Rectal smooth muscle tissue (tissue), 1 donor: ENCODE measurements around the gene DUS1L.

ENCODE experiments used
- H3K27ac ChIP-seq: one replicate; pipeline ENCODE4 v1.7.0; 2013; ENCODE audit warnings: low read depth, low read length, inconsistent platforms
- H3K27me3 ChIP-seq: one replicate; pipeline ENCODE4 v1.7.0; 2013; ENCODE audit warnings: low read length; ENCODE audit not compliant: control insufficient read depth, insufficient read depth
- H3K36me3 ChIP-seq: one replicate; pipeline ENCODE4 v1.7.0; 2013; ENCODE audit warnings: low read length; ENCODE audit not compliant: control insufficient read depth, insufficient read depth
- H3K4me1 ChIP-seq: one replicate; pipeline ENCODE4 v1.7.0; 2013; ENCODE audit warnings: low read length; ENCODE audit not compliant: control insufficient read depth, insufficient read depth
- H3K4me3 ChIP-seq: one replicate; pipeline ENCODE4 v1.7.0; 2013; ENCODE audit warnings: low read length
- H3K9ac ChIP-seq: one replicate; pipeline ENCODE4 v1.7.0; 2013; ENCODE audit warnings: low read length

DUS1L gene

GRCh38 chr17:82031885-82032627, 33.5 kb downstream of the DUS1L start:
- Histone ChIP-seq H3K4me3 (no peak overlapping the region), H3K27ac (no peak overlapping the region), H3K4me1 (peaks cover 10% of the 10 kb centered on the region), H3K36me3 (no peaks in the 10 kb centered on the region), H3K27me3 (peaks cover 6% of the 10 kb centered on the region), H3K9ac (no peak overlapping the region)

DNA sequence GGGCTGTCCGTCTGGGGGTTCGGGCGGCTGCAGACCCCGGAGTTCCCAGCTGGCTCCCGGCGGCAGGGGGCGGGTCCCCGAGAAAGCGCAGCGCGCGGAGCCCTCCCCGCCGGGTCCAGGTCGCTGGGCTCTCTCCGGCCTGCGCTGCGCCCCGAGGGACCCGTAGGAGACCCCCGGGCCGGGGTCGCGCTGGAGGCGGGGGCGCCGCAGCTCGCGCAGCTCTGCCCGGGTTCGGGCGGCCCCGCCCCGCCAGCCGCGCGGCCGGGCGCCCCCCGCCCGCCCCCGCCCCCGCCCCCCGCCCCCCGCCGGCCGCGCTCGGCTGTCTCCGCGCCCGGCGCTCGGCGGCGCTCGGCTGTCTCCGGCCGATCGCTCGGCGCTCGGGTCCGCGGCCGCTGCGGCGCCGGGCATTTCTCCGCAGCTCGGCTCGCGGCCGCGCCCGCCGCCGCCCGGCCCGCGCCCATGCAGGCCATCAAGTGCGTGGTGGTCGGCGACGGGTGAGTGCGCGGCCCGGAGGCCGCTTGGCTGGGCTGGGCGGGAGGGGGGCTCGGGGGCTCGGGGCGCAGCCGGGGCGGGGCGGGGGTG, 34.2 kb downstream of the DUS1L start, which contains the start of gene RAC3:
TSS of gene RAC3 (plus strand) at position 376 of the 582 bp plus-strand sequence. CDS start at position 460, 84 bp downstream.
- no peak within 1 kb of the TSS for H3K9ac ChIP-seq
- H3K27me3 ChIP-seq: peaks cover 6% of the 10 kb centered on the region
- no peak within 1 kb of the TSS for H3K27ac ChIP-seq
- no peaks in the 10 kb centered on the region for H3K36me3 ChIP-seq
- H3K4me3 ChIP-seq: peak within 1 kb of the TSS; percentile 73
- H3K4me1 ChIP-seq: peaks cover 4% of the 10 kb centered on the region

DNA sequence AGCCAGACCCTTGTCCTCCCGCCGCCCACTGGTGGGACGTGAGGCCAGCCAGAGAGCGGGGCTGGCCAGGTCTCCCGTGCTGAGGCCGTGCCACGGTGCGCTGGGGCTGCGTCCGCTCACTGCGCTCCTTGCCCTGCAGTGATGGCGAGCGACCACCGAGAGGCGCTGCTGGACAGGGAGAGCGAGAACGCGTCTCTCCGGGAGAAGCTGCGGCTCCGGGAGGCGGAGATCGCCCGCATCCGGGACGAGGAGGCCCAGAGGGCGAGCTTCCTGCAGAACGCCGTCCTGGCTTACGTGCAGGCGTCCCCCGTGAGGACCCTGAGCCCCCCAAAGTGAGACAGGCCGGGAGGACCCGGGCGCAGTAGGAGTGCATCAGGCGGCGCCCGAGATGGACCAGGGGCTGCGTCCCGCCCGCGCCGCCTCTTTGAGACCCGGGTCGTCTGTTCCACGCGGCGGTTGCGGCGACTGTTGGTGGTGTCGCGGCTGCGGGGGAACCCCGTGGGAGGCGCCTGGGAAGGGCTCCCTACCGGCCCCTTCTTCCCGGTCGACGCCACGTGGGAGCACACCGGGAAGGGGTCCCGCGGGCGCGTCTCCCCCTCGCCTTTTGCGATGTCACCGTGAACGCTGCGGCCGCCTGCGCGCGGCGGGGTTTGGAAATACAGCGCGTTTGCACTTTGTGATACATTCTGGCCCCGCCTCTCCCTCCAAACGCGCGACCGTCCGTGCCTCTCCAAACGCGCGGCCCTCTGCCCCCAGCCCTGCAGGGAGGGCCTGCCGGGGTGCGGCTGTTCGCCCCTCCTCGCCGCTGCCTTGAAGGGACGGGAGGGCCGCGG, 34.9 kb downstream of the DUS1L start:
- Histone ChIP-seq H3K36me3 (no peaks in the 10 kb centered on the region), H3K27me3 (peaks cover 6% of the 10 kb centered on the region), H3K4me3 (peak overlapping the region; percentile 73), H3K4me1 (peaks cover 4% of the 10 kb centered on the region), H3K27ac (no peak overlapping the region), H3K9ac (no peak overlapping the region)

DNA sequence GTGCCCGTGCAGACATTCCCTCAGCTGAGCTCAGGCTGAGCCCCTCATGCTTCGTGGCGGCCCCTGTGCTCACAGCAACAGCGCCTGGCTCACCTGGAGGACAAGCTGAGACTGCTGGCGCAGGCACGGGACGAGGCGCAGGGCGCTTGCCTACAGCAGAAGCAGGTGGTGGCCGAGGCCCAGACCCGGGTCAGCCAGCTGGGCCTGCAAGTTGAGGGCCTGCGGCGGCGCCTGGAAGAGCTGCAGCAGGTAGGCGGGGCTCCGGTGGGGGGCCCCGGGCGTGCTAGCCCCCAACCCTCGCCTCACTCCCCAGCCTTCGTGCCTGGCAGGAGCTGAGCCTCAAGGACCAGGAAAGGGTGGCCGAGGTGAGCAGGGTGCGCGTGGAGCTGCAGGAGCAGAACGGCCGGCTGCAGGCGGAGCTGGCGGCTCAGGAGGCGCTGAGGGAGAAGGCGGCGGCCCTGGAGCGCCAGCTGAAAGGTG, 35.6 kb downstream of the DUS1L start:
- H3K4me3 ChIP-seq: peak overlapping the region; percentile 73

DNA sequence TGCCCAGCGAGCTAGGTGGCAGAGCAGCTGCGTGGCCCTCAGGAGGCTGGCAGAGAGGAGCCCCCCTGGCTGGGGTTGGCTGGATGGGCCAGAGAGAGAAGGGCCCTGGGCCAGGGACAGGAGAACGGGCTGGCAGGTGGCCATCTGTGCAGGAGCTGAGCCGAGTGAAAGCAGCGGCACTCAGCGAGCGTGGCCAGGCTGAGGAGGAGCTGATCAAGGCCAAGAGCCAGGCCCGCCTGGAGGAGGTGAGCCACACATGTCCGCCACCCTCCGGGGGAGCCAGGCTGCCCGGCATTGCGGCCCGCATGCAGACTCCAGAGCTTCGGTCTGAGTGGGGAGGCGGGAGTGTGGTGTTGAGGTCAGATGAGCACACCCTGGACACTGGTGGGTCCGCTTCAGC, 36.2 kb downstream of the DUS1L start:
- no peak overlapping the region for H3K9ac ChIP-seq
- H3K27me3 ChIP-seq: peaks cover 6% of the 10 kb centered on the region
- H3K27ac ChIP-seq: no peak overlapping the region
- peaks cover 4% of the 10 kb centered on the region for H3K4me1 ChIP-seq
- H3K36me3 ChIP-seq: no peaks in the 10 kb centered on the region
- no peak overlapping the region for H3K4me3 ChIP-seq

More for the DNA sequence above, 35.6 kb downstream of the DUS1L start:
- H3K36me3 ChIP-seq: no peaks in the 10 kb centered on the region
- H3K9ac ChIP-seq: no peak overlapping the region
- peaks cover 4% of the 10 kb centered on the region for H3K4me1 ChIP-seq
- H3K27ac ChIP-seq: no peak overlapping the region
- H3K27me3 ChIP-seq: peaks cover 6% of the 10 kb centered on the region

- Histone ChIP-seq H3K9ac (no peak overlapping the region), H3K27ac (no peak overlapping the region), H3K4me3 (no peak overlapping the region), H3K36me3 (no peaks in the 10 kb centered on the region), H3K4me1 (peaks cover 8% of the 10 kb centered on the region), H3K27me3 (peaks cover 6% of the 10 kb centered on the region)
These were observed 36.6 kb downstream of the DUS1L start for GRCh38 chr17:82028966-82029365.

DNA sequence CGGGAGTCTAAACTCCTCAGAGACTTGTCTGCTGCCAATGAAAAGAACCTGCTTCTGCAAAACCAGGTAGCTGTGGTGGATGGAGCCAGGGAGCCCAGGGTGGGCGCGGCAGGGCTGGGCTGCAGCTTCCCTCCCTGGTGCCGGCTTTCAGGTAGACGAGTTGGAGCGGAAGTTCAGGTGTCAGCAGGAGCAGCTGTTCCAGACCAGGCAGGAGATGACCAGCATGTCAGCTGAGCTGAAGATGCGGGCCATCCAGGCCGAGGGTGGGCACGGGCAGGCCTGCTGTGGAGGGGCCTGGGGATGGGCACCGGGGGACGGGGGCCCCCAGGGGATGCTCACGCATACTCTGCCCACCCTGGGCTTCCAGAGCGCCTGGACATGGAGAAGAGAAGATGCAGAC, 37.4 kb downstream of the DUS1L start:
- no peak overlapping the region for H3K9ac ChIP-seq

GRCh38 chr17:82025401-82026107, 40.0 kb downstream of the DUS1L start:
- peaks cover 19% of the 10 kb centered on the region for H3K4me1 ChIP-seq
- no peak overlapping the region for H3K9ac ChIP-seq

More for the DNA sequence above, 37.4 kb downstream of the DUS1L start:
- no peak overlapping the region for H3K27ac ChIP-seq
- H3K27me3 ChIP-seq: peaks cover 6% of the 10 kb centered on the region
- no peak overlapping the region for H3K4me3 ChIP-seq
- H3K4me1 ChIP-seq: peaks cover 8% of the 10 kb centered on the region
- no peaks in the 10 kb centered on the region for H3K36me3 ChIP-seq

GRCh38 chr17:82024859-82025258, 40.7 kb downstream of the DUS1L start:
- no peaks in the 10 kb centered on the region for H3K27me3 ChIP-seq
- no peak overlapping the region for H3K27ac ChIP-seq
- no peaks in the 10 kb centered on the region for H3K36me3 ChIP-seq
- no peak overlapping the region for H3K9ac ChIP-seq
- H3K4me1 ChIP-seq: peaks cover 15% of the 10 kb centered on the region
- H3K4me3 ChIP-seq: no peak overlapping the region

More at GRCh38 chr17:82025401-82026107, 40.0 kb downstream of the DUS1L start:
- Histone ChIP-seq H3K27me3 (no peaks in the 10 kb centered on the region), H3K27ac (no peak overlapping the region), H3K4me3 (no peak overlapping the region), H3K36me3 (no peaks in the 10 kb centered on the region)

DNA sequence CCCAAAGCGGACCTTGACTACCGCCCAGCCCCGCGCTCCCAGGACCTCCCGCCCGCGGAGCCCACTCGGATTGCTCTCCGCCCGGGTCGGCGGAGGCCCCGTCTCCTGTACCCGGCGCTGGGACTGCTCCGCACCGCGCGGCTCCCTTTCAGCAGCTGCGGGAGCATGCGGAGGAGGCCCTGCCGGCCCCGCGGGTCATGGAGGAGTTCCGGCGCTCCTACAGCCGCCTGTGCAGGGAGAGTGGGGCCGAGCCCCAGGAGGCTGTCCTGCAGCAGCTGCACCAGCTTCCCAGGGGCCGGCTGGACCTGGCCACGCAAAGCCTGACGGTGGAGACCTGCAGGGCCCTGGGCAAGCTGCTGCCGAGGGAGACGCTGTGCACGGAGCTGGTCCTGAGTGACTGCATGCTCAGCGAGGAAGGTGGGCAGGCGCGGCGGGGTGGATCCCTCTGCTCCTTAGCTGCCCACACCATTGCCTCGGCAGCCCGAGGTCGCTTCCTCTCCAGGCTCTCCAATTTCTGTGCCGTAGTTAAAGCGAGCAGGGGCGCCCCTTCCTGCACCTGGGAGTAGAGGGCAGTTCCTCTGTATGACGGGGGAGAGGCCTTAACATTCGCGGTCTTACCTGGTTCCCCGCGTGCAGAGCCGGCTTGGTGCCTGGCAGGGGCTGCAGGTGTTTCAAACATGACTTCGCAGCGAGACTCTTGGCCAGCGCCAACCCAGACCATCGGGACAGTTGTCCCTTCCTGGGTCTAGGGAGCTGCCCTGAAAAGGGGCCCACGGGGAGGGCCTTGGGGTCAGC, 42.0 kb downstream of the DUS1L start:
- Histone ChIP-seq H3K27ac (no peak overlapping the region), H3K27me3 (no peaks in the 10 kb centered on the region), H3K4me3 (peak overlapping the region; percentile 82), H3K4me1 (peaks cover 15% of the 10 kb centered on the region), H3K36me3 (no peaks in the 10 kb centered on the region), H3K9ac (peak overlapping the region; percentile 40)

DNA sequence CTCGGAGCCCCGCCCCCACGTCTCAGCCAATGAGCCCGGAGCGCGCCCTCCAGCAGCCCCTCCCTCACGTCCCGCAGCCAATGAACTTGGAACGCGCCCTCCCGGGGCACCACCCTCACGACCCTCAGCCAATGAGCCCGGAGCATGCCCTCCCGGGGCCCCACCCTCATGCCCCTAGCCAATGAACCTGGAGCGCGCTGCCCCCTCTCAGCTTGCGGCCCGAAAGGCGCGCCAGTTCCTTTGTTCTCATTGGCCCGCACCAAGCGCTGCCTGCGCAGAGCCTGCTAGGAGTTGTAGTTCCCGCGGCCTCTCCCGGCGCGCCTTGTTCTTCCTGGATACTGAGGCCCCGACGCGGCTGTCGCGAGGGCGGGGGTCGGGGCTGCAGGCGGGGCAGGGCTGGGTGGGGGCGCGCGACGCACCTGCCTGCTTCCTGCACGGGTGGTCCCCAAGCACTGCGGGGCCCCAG, 42.6 kb downstream of the DUS1L start, which contains the start of gene LRRC45:
TSS of gene LRRC45 (plus strand) at position 325 of the 466 bp plus-strand sequence. CDS start 339 bp downstream, outside the sequence.
- H3K4me1 ChIP-seq: peaks cover 15% of the 10 kb centered on the region
- H3K27me3 ChIP-seq: no peaks in the 10 kb centered on the region

More for the DNA sequence above, 42.6 kb downstream of the DUS1L start, which contains the start of gene LRRC45:
- Histone ChIP-seq H3K4me3 (peak within 1 kb of the TSS; percentile 92), H3K9ac (peak within 1 kb of the TSS; percentile 68), H3K27ac (peak within 1 kb of the TSS; percentile 61), H3K36me3 (no peaks in the 10 kb centered on the region)
